NB4 (cell line): Measurements from ENCODE around the gene AOPEP.

Experiments
- DNase-seq: peaks from one replicate; pipeline ENCODE4 v3.0.0; 2010; ENCODE audit warnings: low read depth
- H3K4me3 ChIP-seq: one replicate; pipeline ENCODE4 v1.5.1; 2011; ENCODE audit warnings: mild to moderate bottlenecking, low read depth, low read length, moderate library complexity
- CTCF ChIP-seq: IDR thresholded peaks from one replicate; pipeline ENCODE4 v1.5.1; 2012; ENCODE audit warnings: low read depth, low read length
- MAX ChIP-seq: IDR thresholded peaks from 2 replicates; pipeline ENCODE4 v1.6.1; 2011; ENCODE audit warnings: low read depth, low read length
- MYC ChIP-seq: IDR thresholded peaks from 2 replicates; pipeline ENCODE4 v1.6.1; 2011; ENCODE audit warnings: low read depth, low read length
- POLR2A ChIP-seq: IDR thresholded peaks from 2 replicates; pipeline ENCODE4 v1.6.1; 2011; ENCODE audit warnings: mild to moderate bottlenecking; ENCODE audit not compliant: insufficient read length; ENCODE audit errors: extremely low read depth

The AOPEP gene

GRCh38 chr9:94824913-94825610 lies 98.6 kb downstream of the AOPEP start:
- H3K4me3 ChIP-seq = no peak overlapping the region
- no peak for TF ChIP-seq MYC
- TF ChIP-seq POLR2A = no peak
- no peak for TF ChIP-seq CTCF
- no peak for DNase-seq

GRCh38 chr9:94825611-94825958 lies 99.1 kb downstream of the AOPEP start:
- no peak overlapping the region for H3K4me3 ChIP-seq
- TF ChIP-seq CTCF (no peak), POLR2A (no peak), MAX (no peak), MYC (no peak)
- DNase-seq = no peak

GRCh38 chr9:94826044-94826443 lies 99.5 kb downstream of the AOPEP start:
- TF ChIP-seq CTCF (no peak), MAX (no peak), POLR2A (no peak), MYC (no peak)
- no peak overlapping the region for H3K4me3 ChIP-seq
- DNase-seq = no peak

GRCh38 chr9:94826644-94827410 lies 100.3 kb downstream of the AOPEP start:
- DNase-seq = no peak
- no peak overlapping the region for H3K4me3 ChIP-seq
- TF ChIP-seq MYC (no peak), POLR2A (no peak), MAX (no peak), CTCF (no peak)

- DNase-seq = no peak
- no peak for TF ChIP-seq MYC
- TF ChIP-seq CTCF = no peak
- TF ChIP-seq MAX = no peak
- TF ChIP-seq POLR2A = no peak
- H3K4me3 ChIP-seq = no peak overlapping the region
Observed at GRCh38 chr9:94827584-94828304, 101.2 kb downstream of the AOPEP start.
